Epidermal melanocyte (primary cell): ENCODE results near the gene ADRA1B.

ENCODE experiments used
- DNase-seq: peaks from one replicate; pipeline ENCODE4 v3.0.0; 2011; ENCODE audit warnings: low spot score; ENCODE audit not compliant: insufficient read length

Gene ADRA1B

GRCh38 chr5:159915904-159916840 is at the start of gene ADRA1B:
ADRA1B (plus strand) TSS chr5:159916482; CDS start chr5:159916906, 424 bp downstream.
- DNase-seq: peak; percentile 61

GRCh38 chr5:159873680-159874079 is 42.6 kb upstream of the ADRA1B start:
- no peak for DNase-seq

- DNase-seq: no peak
Observed at GRCh38 chr5:159874263-159874662, 42.0 kb upstream of the ADRA1B start.

- no peak for DNase-seq
Observed at GRCh38 chr5:159877016-159877415, 39.3 kb upstream of the ADRA1B start.

GRCh38 chr5:159877894-159878448 is 38.3 kb upstream of the ADRA1B start:
- no peak for DNase-seq

GRCh38 chr5:159878988-159879471 is 37.3 kb upstream of the ADRA1B start:
- no peak for DNase-seq

- DNase-seq: no peak
Observed at GRCh38 chr5:159880676-159881075, 35.6 kb upstream of the ADRA1B start.

- no peak for DNase-seq
Observed at GRCh38 chr5:159881967-159882366, 34.3 kb upstream of the ADRA1B start.

- no peak for DNase-seq
Observed at GRCh38 chr5:159883522-159883950, 32.7 kb upstream of the ADRA1B start.

- no peak for DNase-seq
Observed at GRCh38 chr5:159884917-159885620, 31.2 kb upstream of the ADRA1B start.

GRCh38 chr5:159886296-159886695 is 30.0 kb upstream of the ADRA1B start:
- DNase-seq: no peak

GRCh38 chr5:159887050-159887449 is 29.2 kb upstream of the ADRA1B start:
- DNase-seq: no peak

GRCh38 chr5:159888860-159889259 is 27.4 kb upstream of the ADRA1B start:
- no peak for DNase-seq

- no peak for DNase-seq
Observed at GRCh38 chr5:159890141-159890540, 26.1 kb upstream of the ADRA1B start.

- DNase-seq: no peak
Observed at GRCh38 chr5:159891371-159891770, 24.9 kb upstream of the ADRA1B start.

- no peak for DNase-seq
Observed at GRCh38 chr5:159893040-159893695, 23.1 kb upstream of the ADRA1B start.

- no peak for DNase-seq
Observed at GRCh38 chr5:159894149-159894720, 22.0 kb upstream of the ADRA1B start.

GRCh38 chr5:159897786-159898393 is 18.4 kb upstream of the ADRA1B start:
- no peak for DNase-seq

- DNase-seq: peak; percentile 58
Observed at GRCh38 chr5:159899067-159900049, 16.9 kb upstream of the ADRA1B start.
